HPDE6-E6E7 (cell line): ENCODE measurements around the gene WASHC2A.
A peak's percentile ranks its signal among the peaks of the same experiment; 100 is the strongest.
"Not testable (repeated sequence)": the region's sequence is repeated elsewhere in the genome, so short reads cannot be mapped to it uniquely, and the experiment has no call there.

Source experiments
- DNase-seq: peaks from one replicate; pipeline ENCODE4 v3.0.0; 2011; ENCODE audit warnings: missing footprints; ENCODE audit errors: extremely low spot score

Gene WASHC2A

GRCh38 chr10:50067546-50068351 lies at the start of gene WASHC2A:
Gene WASHC2A, plus strand, starts transcription at chr10:50067954. Its CDS starts 52 bp downstream, at chr10:50068006.
- DNase-seq = peak; percentile 3

- DNase-seq = not testable (repeated sequence)
Measured at GRCh38 chr10:50019279-50019678, 48.5 kb upstream of the WASHC2A start.

GRCh38 chr10:50020451-50021024 lies 47.2 kb upstream of the WASHC2A start:
- DNase-seq = not testable (repeated sequence)

GRCh38 chr10:50021646-50022045 lies 46.1 kb upstream of the WASHC2A start:
- no peak for DNase-seq

- not testable (repeated sequence) for DNase-seq
Measured at GRCh38 chr10:50024716-50025383, 42.9 kb upstream of the WASHC2A start.

GRCh38 chr10:50025627-50026026 lies 42.1 kb upstream of the WASHC2A start:
- no peak for DNase-seq

- no peak for DNase-seq
Measured at GRCh38 chr10:50027195-50027594, 40.6 kb upstream of the WASHC2A start.

- DNase-seq = no peak
Measured at GRCh38 chr10:50033481-50033880, 34.3 kb upstream of the WASHC2A start.

- not testable (repeated sequence) for DNase-seq
Measured at GRCh38 chr10:50035337-50035736, 32.4 kb upstream of the WASHC2A start.

GRCh38 chr10:50044941-50045664 lies 22.7 kb upstream of the WASHC2A start:
- DNase-seq = no peak

GRCh38 chr10:50046457-50046856 lies 21.3 kb upstream of the WASHC2A start:
- DNase-seq = not testable (repeated sequence)

GRCh38 chr10:50047594-50047993 lies 20.2 kb upstream of the WASHC2A start:
- DNase-seq = not testable (repeated sequence)

- DNase-seq = not testable (repeated sequence)
Measured at GRCh38 chr10:50051995-50052660, 15.6 kb upstream of the WASHC2A start.

- not testable (repeated sequence) for DNase-seq
Measured at GRCh38 chr10:50052778-50053376, 14.9 kb upstream of the WASHC2A start.

GRCh38 chr10:50055494-50056292 lies 12.1 kb upstream of the WASHC2A start:
- not testable (repeated sequence) for DNase-seq

GRCh38 chr10:50056654-50057053 lies 11.1 kb upstream of the WASHC2A start:
- DNase-seq = not testable (repeated sequence)

GRCh38 chr10:50058727-50059126 lies 9.0 kb upstream of the WASHC2A start:
- not testable (repeated sequence) for DNase-seq

GRCh38 chr10:50059946-50060345 lies 7.8 kb upstream of the WASHC2A start:
- DNase-seq = not testable (repeated sequence)

- DNase-seq = not testable (repeated sequence)
Measured at GRCh38 chr10:50061548-50061947, 6.2 kb upstream of the WASHC2A start.

GRCh38 chr10:50063100-50063499 lies 4.7 kb upstream of the WASHC2A start:
- DNase-seq = no peak
